HepG2 (cell line): ENCODE data around the gene LRP5. TPM values are rescaled to one million over a fixed set of nuclear protein-coding genes. Genes with fewer than 3 reads are reported as not detected.

Experiments used
- PHF5A ChIP-seq: IDR thresholded peaks from one replicate; pipeline ENCODE4 v1.6.1; 2018; ENCODE audit warnings: low read depth, missing genetic modification reagents; ENCODE audit not compliant: unreplicated experiment
- ZBTB4 ChIP-seq: sonication (generic); formaldehyde crosslinking; IDR thresholded peaks from 2 replicates; pipeline ENCODE4 v1.4.0; 2020; ENCODE audit warnings: missing genetic modification reagents, mild to moderate bottlenecking, borderline replicate concordance
- ZBTB40 ChIP-seq, 2 experiments: fragments of 450-650 bp in 1 of 2; sonication (generic) in 1 of 2; formaldehyde crosslinking in 1 of 2; IDR thresholded peaks; 2 replicates each; pipeline versions ENCODE4 v1.6.1 to v1.8.0; 2016 to 2022; ENCODE audit warnings: antibody characterized with exemption in 1 of 2, mild to moderate bottlenecking in 1 of 2, missing genetic modification reagents in 1 of 2
- ZNF383 ChIP-seq: sonication (generic); formaldehyde crosslinking; IDR thresholded peaks from 2 replicates; pipeline ENCODE4 v1.4.0; 2020; ENCODE audit warnings: missing genetic modification reagents, mild to moderate bottlenecking, borderline replicate concordance
- ZNF484 ChIP-seq: sonication (generic); formaldehyde crosslinking; IDR thresholded peaks from 2 replicates; pipeline ENCODE4 v1.5.1; 2020; ENCODE audit warnings: mild to moderate bottlenecking, low read depth, missing genetic modification reagents, borderline replicate concordance
- ZNF550 ChIP-seq: sonication (generic); formaldehyde crosslinking; IDR thresholded peaks from 2 replicates; pipeline ENCODE4 v1.4.0; 2020; ENCODE audit warnings: mild to moderate bottlenecking, missing genetic modification reagents, borderline replicate concordance
- ZNF589 ChIP-seq: sonication (generic); formaldehyde crosslinking; conservative IDR thresholded peaks from 2 replicates; pipeline ENCODE4 v1.8.0; 2022; ENCODE audit warnings: mild to moderate bottlenecking, moderate library complexity, missing genetic modification reagents
- ZNF615 ChIP-seq: sonication (generic); formaldehyde crosslinking; IDR thresholded peaks from 2 replicates; pipeline ENCODE4 v1.5.0; 2020; ENCODE audit warnings: mild to moderate bottlenecking, missing genetic modification reagents, borderline replicate concordance
- ZNF704 ChIP-seq: sonication (generic); formaldehyde crosslinking; IDR thresholded peaks from 2 replicates; pipeline ENCODE4 v1.8.1; 2023; ENCODE audit warnings: mild to moderate bottlenecking, inconsistent platforms, moderate library complexity, missing genetic modification reagents, borderline replicate concordance
- ZNF770 ChIP-seq: sonication (generic); formaldehyde crosslinking; IDR thresholded peaks from 2 replicates; pipeline ENCODE4 v1.5.0; 2020; ENCODE audit warnings: mild to moderate bottlenecking, missing genetic modification reagents
- polyA plus RNA-seq, 8 experiments: library from polyadenylated mRNA; depleted of rRNA in 3 of 8; stranded (reverse) in 7 of 8; unstranded in 1 of 8; fragments of >200 nt; fragmentation: Illumina TruSeq in 4 of 8; extraction: Trizol in 4 of 8; gene quantifications; 2 replicates each; pipeline versions ENCODE4 v1.2.1 to v1.2.3, GENCODE V29; 2011 to 2016; ENCODE audit warnings: low read depth in 4 of 8, missing spikeins in 1 of 8, mixed read lengths in 1 of 8; ENCODE audit not compliant: insufficient read depth in 1 of 8
- total RNA-seq, 5 experiments: library from RNA; depleted of rRNA; stranded (reverse); fragments of >200 nt; fragmentation: Illumina TruSeq; extraction: Trizol; gene quantifications; 2 replicates each; pipeline ENCODE4 v1.2.3, GENCODE V29; 2016; ENCODE audit warnings: low read depth in 1 of 5

The LRP5 gene
- total and polyA plus RNA-seq, 2 of the 13 experiments (the other 11 are each of a cell fraction or from before 2014, with no cell fraction given): 40.4 to 64.0 TPM

GRCh38 chr11:68326334-68327215 is 14.2 kb downstream of the LRP5 start (continued):
- TF ChIP-seq ZNF615 (CRISPR knock-in tag) (no peak), ZBTB4 (CRISPR knock-in tag) (peak; percentile 85; the same call in 1 of the 2 replicates), ZNF484 (no peak), ZNF770 (no peak), ZNF550 (CRISPR knock-in tag) (no peak), ZNF704 (no peak), ZNF383 (CRISPR knock-in tag) (no peak), ZNF589 (CRISPR knock-in tag) (no peak), PHF5A (no peak), ZBTB40 (IDR thresholded peaks at IDR 0.05) (no peak), ZBTB40 (CRISPR knock-in tag; IDR thresholded peaks at IDR 0.05) (peak; percentile 68)
